Stimulated activated CD4-positive, alpha-beta T cell treated with anti-CD3 and anti-CD28 coated beads, Interleukin-1b, Interleukin-23, amount 100 ng/mL, for 1 hour (primary cell): ENCODE measurements around the gene HMGCS1.
A peak's percentile ranks its signal among the peaks of the same experiment; 100 is the strongest.
"Not testable (repeated sequence)": the region's sequence is repeated elsewhere in the genome, so short reads cannot be mapped to it uniquely, and the experiment has no call there.

Source experiments
- DNase-seq, 2 donors: peaks; one replicate each; pipeline ENCODE4 v3.0.0-alpha.2; 2020; ENCODE audit warnings: low read depth in 2 of 2

Gene HMGCS1

GRCh38 chr5:43313035-43313853 lies at the start of gene HMGCS1:
Gene HMGCS1, minus strand, starts transcription at chr5:43313412. Its CDS starts 14,447 bp downstream, at chr5:43298965.
- DNase-seq, result peak; percentile 92 to 94

DNA sequence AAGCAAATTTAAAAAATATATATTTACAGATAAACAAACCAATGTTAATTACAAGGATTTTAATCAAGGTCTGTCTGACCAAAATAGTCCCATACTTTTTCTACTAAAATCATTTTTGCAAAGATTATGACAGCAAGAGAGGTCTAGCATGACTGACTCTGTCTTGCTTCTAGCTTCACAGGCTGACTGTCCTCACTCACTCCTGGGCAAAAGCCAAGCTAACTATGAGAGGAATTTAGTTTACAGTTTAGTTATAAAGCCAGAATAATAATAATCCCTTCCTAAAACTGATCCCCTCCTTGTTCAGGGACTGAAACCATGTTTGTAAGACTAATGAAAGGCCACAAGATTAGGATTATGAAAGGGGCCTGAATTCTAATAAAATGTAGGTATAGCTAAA lies 45.5 kb upstream of the HMGCS1 start:
- DNase-seq, result no peak

- no peak for DNase-seq
Measured at GRCh38 chr5:43358301-43358700, 45.1 kb upstream of the HMGCS1 start.

DNA sequence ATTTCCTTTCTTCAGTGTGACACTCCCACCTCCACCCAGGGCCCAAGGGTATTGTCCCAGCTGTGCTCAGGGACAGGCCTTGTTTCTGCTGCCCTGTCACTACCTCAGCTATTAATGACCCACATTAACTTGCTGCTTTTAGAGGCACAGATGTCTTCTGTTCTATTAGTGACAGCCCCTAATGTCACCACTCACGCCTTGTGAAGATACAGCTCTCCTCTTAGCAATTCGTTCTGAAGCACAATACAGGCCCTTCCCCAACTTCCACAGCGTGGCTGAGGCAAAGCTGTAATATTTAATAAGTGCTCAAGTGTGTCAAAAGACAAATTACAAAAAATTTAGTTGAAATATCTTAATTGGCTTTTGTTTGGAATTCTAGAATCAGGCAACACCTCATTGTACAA lies 44.7 kb upstream of the HMGCS1 start:
- no peak for DNase-seq

DNA sequence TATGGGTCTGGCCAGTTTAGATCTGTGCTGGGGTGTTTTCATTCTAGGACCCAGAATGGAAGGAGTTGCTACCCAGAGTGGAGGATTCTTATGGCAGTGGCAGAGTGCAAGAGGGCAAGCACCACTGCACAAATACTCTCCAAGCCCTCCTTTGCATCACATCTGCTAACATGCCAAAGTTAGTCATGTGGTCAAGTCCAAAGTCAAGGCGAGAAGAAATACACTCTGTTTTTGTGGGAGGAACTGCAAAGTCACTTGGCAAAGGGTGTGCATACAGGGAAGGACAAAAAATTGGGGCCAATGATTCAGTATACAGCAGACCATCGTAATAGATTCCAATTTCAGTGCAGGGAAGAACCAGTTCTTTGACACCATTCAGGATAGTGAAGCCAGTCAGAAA lies 43.9 kb upstream of the HMGCS1 start:
- DNase-seq, result no peak

GRCh38 chr5:43354774-43355173 lies 41.6 kb upstream of the HMGCS1 start:
- DNase-seq, result no peak

DNA sequence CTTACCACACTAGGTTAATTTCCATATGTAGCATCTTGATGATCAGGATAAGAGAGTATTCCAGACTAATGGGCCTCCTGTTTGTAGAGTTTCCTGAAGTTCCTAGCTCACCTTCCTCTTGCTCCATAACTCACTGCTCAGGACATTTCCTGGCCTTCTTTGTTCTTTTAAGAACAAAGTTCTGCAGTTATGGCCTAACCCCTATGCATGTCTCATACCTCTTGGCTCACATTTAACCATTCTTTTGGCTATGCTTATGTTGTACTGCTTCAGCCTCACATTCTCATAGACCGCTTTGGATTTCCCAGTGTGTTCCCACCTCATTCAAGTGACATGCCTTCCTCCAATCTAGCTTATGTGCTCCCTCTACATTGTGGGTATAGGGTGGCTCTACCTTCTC lies 40.5 kb upstream of the HMGCS1 start:
- DNase-seq, result no peak

DNA sequence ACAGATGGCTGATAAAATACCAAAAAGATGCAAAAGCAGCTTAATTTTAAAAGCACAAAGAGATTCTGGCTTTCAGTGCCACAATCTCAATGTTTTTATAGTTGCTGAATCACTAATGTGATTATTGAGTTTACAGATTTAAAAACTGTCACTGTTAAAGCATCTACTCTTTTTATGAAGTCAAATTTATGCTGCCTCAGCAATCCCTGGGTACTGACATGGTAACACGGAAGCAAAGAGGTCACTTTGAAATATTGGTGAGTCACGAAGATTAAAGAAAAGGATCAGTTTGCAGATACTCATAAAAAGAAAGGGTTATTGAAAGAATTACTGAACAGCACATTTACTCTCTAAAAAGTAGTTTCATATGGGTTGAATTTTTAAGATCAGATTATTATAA lies 39.7 kb upstream of the HMGCS1 start:
- DNase-seq, result no peak

- no peak for DNase-seq
Measured at GRCh38 chr5:43352131-43352530, 38.9 kb upstream of the HMGCS1 start.

DNA sequence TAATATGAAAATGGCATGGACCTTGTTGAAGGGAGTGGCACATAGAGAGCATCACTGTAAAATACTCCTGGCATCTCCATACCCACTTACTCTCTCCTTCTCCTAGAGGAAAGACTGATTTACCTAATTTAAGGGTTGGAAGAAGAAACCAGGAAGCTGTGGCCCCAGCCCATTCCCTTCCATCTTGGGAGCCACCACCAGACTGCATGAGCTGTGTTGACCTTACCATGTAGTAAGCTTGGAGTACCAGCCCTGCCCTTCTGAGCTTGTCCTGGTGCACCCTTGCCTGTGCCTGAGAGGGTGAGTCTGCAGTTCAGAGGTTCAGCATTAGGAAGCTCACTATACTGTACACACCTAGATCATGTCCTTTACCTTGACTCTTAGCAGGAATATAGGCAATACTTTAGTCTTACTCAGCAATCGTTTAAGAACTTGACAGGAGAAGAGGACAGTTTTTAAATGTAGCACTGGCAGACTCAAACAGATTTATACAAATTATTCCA lies 35.7 kb upstream of the HMGCS1 start:
- no peak for DNase-seq

- DNase-seq, result no peak
Measured at GRCh38 chr5:43348207-43348606, 35.0 kb upstream of the HMGCS1 start.

GRCh38 chr5:43338862-43339261 lies 25.6 kb upstream of the HMGCS1 start:
- DNase-seq, result no peak

DNA sequence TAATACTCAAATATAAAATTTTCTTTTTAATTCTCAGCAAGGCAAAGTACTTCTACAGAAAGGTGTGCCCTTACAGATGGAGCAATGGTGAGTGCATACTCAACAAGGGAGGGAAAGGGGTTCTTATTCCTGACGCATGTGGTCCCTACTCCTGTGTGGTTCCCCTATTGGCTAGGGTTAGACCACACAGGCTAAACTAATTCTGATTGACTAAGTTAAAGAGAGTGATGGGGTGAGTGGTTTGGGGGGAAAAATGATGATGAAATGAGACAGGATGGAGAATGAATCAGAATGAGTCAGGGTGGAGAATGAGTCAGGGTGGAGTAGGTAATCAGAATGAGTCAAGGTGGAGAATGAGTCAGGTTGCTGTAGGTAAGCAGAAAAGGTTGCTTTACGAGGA lies 22.9 kb upstream of the HMGCS1 start:
- DNase-seq, result no peak

- no peak for DNase-seq
Measured at GRCh38 chr5:43335681-43336080, 22.5 kb upstream of the HMGCS1 start.

DNA sequence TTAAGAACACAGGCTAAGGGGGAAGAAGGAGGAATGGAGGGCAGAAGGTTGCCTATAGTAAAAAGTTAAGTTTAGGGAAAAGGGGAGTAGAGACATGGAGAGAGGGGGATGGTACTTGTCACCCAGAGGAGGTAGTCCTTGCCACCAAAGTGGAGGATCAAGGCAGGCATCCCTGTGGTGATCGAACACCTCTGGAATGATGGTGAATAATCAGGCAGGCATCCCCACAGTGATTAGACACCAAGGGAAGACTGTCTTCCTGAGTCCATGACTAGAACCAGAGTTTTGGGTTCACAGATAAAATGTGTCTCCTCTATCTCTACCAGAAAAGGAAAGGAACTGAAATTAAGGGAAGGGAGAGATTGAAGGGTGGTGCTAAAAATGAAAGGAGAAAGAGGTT lies 19.2 kb upstream of the HMGCS1 start:
- DNase-seq, result no peak

GRCh38 chr5:43325624-43326023 lies 12.4 kb upstream of the HMGCS1 start:
- not testable (repeated sequence) for DNase-seq

- not testable (repeated sequence) for DNase-seq
Measured at GRCh38 chr5:43323488-43323887, 10.3 kb upstream of the HMGCS1 start.

- DNase-seq, result no peak
Measured at GRCh38 chr5:43320846-43321245, 7.6 kb upstream of the HMGCS1 start.

DNA sequence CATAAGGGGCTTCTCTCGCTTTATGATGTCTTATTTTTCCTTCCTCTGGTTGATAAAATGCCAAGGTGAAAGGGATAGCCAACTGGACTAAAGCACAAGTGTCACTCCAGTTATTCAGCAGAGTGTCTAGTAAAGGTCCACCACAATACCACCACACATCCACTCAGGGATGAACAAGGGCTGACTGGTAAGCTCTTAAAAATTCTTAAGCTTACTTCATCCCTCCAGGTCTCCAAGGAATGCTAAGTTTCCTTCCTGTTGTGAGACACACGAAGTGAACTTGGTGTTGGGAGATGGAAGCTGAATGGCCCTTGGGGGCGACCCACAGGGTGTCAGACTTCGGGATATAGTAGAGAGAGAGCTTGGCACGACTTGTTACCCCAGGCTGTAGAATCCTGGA lies 3.2 kb upstream of the HMGCS1 start:
- no peak for DNase-seq

- no peak for DNase-seq
Measured at GRCh38 chr5:43315682-43316081, 2.5 kb upstream of the HMGCS1 start.

- DNase-seq, result no peak
Measured at GRCh38 chr5:43315263-43315662, 2.1 kb upstream of the HMGCS1 start.

- no peak for DNase-seq
Measured at GRCh38 chr5:43314724-43315123, 1.5 kb upstream of the HMGCS1 start.

- no peak for DNase-seq
Measured at GRCh38 chr5:43313854-43314457, 744 bp upstream of the HMGCS1 start.
